Retinal pigment epithelial cell (primary cell): ENCODE data around the gene TTC39C.

ENCODE experiments used
- DNase-seq: peaks from one replicate; pipeline ENCODE4 v3.0.0-alpha.2; 2010; ENCODE audit warnings: low read depth
- H3K4me3 ChIP-seq: 2 replicates; pipeline ENCODE4 v1.5.1; 2011; ENCODE audit warnings: mild to moderate bottlenecking, low read length, control low read depth, moderate library complexity
- TF ChIP-seq, protein P1 (sequence below): conservative IDR thresholded peaks from 2 replicates; pipeline ENCODE4 v1.5.1; 2011; ENCODE audit warnings: low read depth, low read length, control low read depth, inconsistent platforms

TTC39C gene

DNA sequence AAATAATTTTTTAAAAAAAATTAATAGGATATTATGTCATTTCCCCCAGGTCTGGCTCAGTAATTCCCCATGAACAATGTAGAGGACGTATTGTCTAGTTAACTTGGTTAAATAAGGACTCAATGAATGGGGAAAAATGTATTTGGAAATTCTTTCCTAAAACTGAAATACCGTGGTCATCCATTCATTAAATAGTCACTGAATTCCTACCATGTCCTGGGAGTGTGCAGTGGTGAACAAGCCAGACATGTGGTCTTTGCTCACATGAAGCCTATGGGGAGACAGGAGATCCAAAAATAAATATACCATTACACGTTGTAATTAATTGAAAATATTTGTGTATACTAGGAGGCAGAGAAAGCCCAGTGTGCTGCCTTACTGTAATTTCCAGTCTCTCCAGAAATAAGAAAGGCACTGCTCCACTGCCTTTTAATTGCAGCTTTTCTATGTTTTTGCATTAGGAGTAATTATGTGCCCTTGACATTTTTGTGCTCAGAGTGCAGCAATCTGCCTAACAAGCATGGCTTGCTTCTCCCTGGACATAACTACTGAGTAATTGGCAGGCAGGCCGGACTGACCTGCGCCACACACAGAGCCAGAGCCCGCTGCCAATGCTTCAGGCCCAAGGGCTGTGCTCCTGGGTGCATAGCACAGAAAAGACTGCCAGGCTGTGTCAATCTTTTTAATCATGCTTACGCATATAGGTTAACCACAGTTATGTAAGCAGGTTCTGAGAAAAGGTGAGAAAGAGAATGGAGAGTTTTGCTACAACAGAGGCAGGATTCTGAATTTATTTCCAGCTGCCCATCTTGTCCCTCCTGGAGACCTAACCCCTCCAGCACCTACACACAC is 22.2 kb upstream of the TTC39C start:
- TF ChIP-seq, protein P1, sequence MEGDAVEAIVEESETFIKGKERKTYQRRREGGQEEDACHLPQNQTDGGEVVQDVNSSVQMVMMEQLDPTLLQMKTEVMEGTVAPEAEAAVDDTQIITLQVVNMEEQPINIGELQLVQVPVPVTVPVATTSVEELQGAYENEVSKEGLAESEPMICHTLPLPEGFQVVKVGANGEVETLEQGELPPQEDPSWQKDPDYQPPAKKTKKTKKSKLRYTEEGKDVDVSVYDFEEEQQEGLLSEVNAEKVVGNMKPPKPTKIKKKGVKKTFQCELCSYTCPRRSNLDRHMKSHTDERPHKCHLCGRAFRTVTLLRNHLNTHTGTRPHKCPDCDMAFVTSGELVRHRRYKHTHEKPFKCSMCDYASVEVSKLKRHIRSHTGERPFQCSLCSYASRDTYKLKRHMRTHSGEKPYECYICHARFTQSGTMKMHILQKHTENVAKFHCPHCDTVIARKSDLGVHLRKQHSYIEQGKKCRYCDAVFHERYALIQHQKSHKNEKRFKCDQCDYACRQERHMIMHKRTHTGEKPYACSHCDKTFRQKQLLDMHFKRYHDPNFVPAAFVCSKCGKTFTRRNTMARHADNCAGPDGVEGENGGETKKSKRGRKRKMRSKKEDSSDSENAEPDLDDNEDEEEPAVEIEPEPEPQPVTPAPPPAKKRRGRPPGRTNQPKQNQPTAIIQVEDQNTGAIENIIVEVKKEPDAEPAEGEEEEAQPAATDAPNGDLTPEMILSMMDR: no peak
- H3K4me3 ChIP-seq: peak overlapping the region; percentile 26
- DNase-seq: peak; percentile 99

DNA sequence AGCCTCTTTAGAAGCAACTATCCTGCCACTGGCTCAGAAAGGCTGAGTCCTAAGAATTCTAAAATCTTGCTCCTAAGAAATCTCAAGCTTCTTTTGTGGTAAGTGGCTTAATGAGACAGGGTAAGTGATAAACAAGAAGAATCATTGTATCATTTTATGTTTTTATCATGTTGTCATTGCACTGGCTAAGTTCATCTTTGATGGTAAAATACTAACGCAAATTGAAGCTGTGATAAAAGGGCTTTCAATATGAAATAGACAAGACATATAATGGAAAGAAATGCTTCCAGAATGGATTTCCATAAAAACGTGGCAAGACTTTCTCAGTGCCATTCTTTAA is 21.6 kb upstream of the TTC39C start:
- no peak for DNase-seq
- H3K4me3 ChIP-seq: peak overlapping the region; percentile 26
- TF ChIP-seq, protein P1: no peak

DNA sequence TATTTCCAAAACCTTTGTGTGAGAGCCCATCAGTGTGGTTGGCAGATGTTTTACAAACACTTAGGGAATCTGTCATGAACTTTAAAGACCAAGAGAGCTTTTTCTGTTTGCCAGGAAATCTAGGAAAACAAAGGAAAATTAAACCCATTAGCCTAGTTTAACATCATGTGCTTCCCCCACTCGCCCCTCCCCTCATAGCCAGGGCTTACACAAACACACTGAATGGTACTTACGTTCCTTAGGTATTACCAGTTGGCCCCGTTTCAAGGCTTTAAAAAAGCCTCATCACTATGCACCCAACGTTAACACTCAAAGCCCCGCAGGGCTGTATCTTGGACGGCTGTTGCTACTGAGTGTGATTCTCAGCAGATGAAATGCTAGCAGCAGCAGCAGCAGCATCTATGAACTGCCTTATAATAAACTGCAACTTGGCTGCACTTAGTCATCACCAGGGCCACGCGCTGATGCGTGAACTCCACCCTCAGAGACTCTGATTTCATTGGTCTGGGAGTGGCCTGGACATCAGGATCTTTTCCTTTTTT is 20.1 kb upstream of the TTC39C start:
- TF ChIP-seq, protein P1: no peak
- DNase-seq: peak; percentile 100
- H3K4me3 ChIP-seq: peak overlapping the region; percentile 19

DNA sequence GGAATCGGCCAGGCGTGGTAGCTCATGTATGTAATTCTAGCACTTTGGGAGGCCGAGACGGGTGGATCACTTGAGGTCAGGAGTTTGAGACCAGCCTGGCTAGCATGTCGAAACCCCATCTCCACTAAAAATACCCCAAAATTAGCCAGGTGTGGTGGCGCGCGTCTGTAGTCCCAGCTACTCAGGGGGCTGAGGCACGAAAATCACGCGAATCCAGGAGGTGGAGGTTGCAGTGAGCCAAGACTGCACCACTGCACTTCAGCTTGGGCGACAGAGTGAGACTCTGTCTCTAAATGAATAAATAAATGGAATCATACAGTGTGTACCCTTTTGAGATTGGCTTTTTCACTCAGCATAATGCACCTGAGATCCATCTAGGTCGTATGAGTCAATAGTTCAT is 19.4 kb upstream of the TTC39C start:
- TF ChIP-seq, protein P1: no peak
- H3K4me3 ChIP-seq: no peak overlapping the region
- no peak for DNase-seq

DNA sequence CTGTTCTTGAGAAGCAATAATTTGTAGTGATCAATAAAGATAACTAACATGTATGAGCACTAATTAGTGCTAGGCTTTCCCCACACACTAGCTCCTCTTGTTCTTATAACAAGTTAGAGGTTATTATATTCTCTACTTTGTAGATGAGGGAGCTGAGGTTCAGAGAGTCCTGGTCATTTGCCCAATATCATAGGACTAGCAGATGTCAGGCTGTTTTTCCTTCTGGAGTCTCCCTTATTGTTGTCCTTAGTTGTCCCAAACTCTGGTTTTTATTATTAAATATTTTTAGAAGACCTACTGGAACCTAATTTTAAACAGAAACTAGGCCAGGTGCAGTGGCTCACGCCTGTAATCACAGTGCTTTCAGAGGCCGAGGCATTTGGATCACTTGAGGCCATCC is 16.5 kb upstream of the TTC39C start:
- TF ChIP-seq, protein P1: no peak
- H3K4me3 ChIP-seq: no peak overlapping the region
- DNase-seq: no peak

DNA sequence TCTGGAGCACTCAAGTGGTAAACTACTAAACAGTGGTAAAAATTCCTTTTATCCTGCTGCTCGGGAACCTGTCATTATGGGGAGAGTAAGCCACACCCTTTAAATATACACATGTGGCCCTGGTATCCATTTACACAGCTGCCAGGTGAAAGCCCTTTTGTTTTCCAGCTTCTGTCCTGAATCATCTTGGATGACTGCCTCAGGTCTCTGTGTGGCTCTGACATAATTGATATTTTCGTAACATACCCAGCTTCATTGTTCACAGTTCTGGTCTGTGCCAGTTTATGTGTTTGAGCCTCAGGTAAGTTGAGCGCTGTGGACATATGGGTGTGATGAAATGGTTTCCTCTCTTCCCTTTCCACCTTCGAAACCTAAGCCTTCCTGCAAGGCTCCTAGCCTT is 15.7 kb upstream of the TTC39C start:
- H3K4me3 ChIP-seq: no peak overlapping the region
- TF ChIP-seq, protein P1: no peak
- no peak for DNase-seq
